DMS153 (cell line): Measurements from ENCODE around the gene MYEOV.

Experiments
- DNase-seq: peaks from one replicate; lab custom pipeline; 2025; lab: John Stamatoyannopoulos, UW

Gene MYEOV

GRCh38 chr11:69301455-69302401, 7.8 kb downstream of the MYEOV start:
- no peak for DNase-seq

GRCh38 chr11:69302447-69303020, 8.6 kb downstream of the MYEOV start:
- DNase-seq, result no peak

GRCh38 chr11:69303427-69303826, 9.5 kb downstream of the MYEOV start:
- no peak for DNase-seq

- DNase-seq, result no peak
Measured at GRCh38 chr11:69304258-69304657, 10.3 kb downstream of the MYEOV start.

GRCh38 chr11:69304686-69305085, 10.7 kb downstream of the MYEOV start:
- no peak for DNase-seq

- no peak for DNase-seq
Measured at GRCh38 chr11:69305885-69306540, 12.1 kb downstream of the MYEOV start.

- DNase-seq, result no peak
Measured at GRCh38 chr11:69306821-69307220, 12.9 kb downstream of the MYEOV start.

- no peak for DNase-seq
Measured at GRCh38 chr11:69307421-69307820, 13.5 kb downstream of the MYEOV start.

GRCh38 chr11:69307871-69308431, 14.0 kb downstream of the MYEOV start:
- DNase-seq, result no peak

- no peak for DNase-seq
Measured at GRCh38 chr11:69308491-69308911, 14.5 kb downstream of the MYEOV start.

- DNase-seq, result no peak
Measured at GRCh38 chr11:69308936-69309615, 15.1 kb downstream of the MYEOV start.

GRCh38 chr11:69309631-69310280, 15.8 kb downstream of the MYEOV start:
- DNase-seq, result no peak

GRCh38 chr11:69310351-69310750, 16.4 kb downstream of the MYEOV start:
- no peak for DNase-seq

GRCh38 chr11:69310934-69311766, 17.2 kb downstream of the MYEOV start:
- no peak for DNase-seq

- no peak for DNase-seq
Measured at GRCh38 chr11:69311767-69312385, 17.9 kb downstream of the MYEOV start.

- DNase-seq, result no peak
Measured at GRCh38 chr11:69312453-69313404, 18.8 kb downstream of the MYEOV start.

- no peak for DNase-seq
Measured at GRCh38 chr11:69313992-69314391, 20.0 kb downstream of the MYEOV start.

GRCh38 chr11:69314555-69314954, 20.6 kb downstream of the MYEOV start:
- DNase-seq, result no peak

GRCh38 chr11:69316956-69317355, 23.0 kb downstream of the MYEOV start:
- no peak for DNase-seq
